SK-N-SH treated with all-trans-retinoic acid at 6 μM for 48 hours (cell line): ENCODE data around the gene PHYHIPL.

Experiments used
- ATAC-seq: fragments of 200-7000 bp; cut with Tn5 transposase; 3 replicates; pipeline ENCODE4 v1.9.1; 2020; ENCODE audit warnings: mild to moderate bottlenecking, moderate library complexity
- ARNTL ChIP-seq: fragments of 450-650 bp; formaldehyde crosslinking; IDR thresholded peaks from 2 replicates; pipeline ENCODE4 v1.5.0; 2020; ENCODE audit warnings: low read depth, mild to moderate bottlenecking, moderate library complexity, borderline replicate concordance
- BACH2 ChIP-seq: fragments of 250-450 bp; sonication (Bioruptor Pico); IDR thresholded peaks from 2 replicates; pipeline ENCODE4 v1.9.0; 2021; ENCODE audit warnings: mild to moderate bottlenecking, borderline replicate concordance
- CSDC2 ChIP-seq: fragments of 250-450 bp; sonication (Bioruptor Pico); IDR thresholded peaks from 2 replicates; pipeline ENCODE4 v1.5.0; 2020; ENCODE audit warnings: mild to moderate bottlenecking, moderate library complexity
- ESRRG ChIP-seq: fragments of 250-450 bp; sonication (Bioruptor Pico); IDR thresholded peaks from 2 replicates; pipeline ENCODE4 v1.6.1; 2021; ENCODE audit warnings: mild to moderate bottlenecking
- GLIS3 ChIP-seq: fragments of 250-450 bp; sonication (Bioruptor Pico); IDR thresholded peaks from 2 replicates; pipeline ENCODE4 v1.5.0; 2020; ENCODE audit warnings: mild to moderate bottlenecking, moderate library complexity
- ISL1 ChIP-seq: fragments of 250-450 bp; sonication (Bioruptor Pico); IDR thresholded peaks from 2 replicates; pipeline ENCODE4 v2.1.2; 2022; ENCODE audit warnings: mild to moderate bottlenecking, moderate library complexity
- OSR1 ChIP-seq: fragments of 250-450 bp; sonication (Bioruptor Pico); IDR thresholded peaks from 2 replicates; pipeline ENCODE4 v1.8.0; 2022; ENCODE audit warnings: moderate library complexity, mild to moderate bottlenecking, inconsistent platforms
- PPARA ChIP-seq: fragments of 250-450 bp; sonication (Bioruptor Pico); IDR thresholded peaks from 2 replicates; pipeline ENCODE4 v1.5.0; 2020; ENCODE audit warnings: mild to moderate bottlenecking, borderline replicate concordance
- RARB ChIP-seq: fragments of 250-450 bp; sonication (Bioruptor Pico); IDR thresholded peaks from 2 replicates; pipeline ENCODE4 v1.8.0; 2021; ENCODE audit warnings: mild to moderate bottlenecking, moderate library complexity
- SNAI2 ChIP-seq: fragments of 250-450 bp; sonication (Bioruptor Pico); IDR thresholded peaks from 2 replicates; pipeline ENCODE4 v1.5.0; 2020; ENCODE audit warnings: mild to moderate bottlenecking, moderate library complexity
- TCF4 ChIP-seq: fragments of 250-450 bp; sonication (Bioruptor Pico); IDR thresholded peaks from 2 replicates; pipeline ENCODE4 v1.8.0; 2021; ENCODE audit warnings: mild to moderate bottlenecking, moderate library complexity, borderline replicate concordance
- TOX ChIP-seq: fragments of 250-450 bp; sonication (Bioruptor Pico); IDR thresholded peaks from 2 replicates; pipeline ENCODE4 v1.8.0; 2021; ENCODE audit warnings: mild to moderate bottlenecking, moderate library complexity, borderline replicate concordance
- TSHZ2 ChIP-seq: fragments of 250-450 bp; sonication (Bioruptor Pico); IDR thresholded peaks from 2 replicates; pipeline ENCODE4 v1.5.0; 2020; ENCODE audit warnings: mild to moderate bottlenecking, moderate library complexity
- ZC3H10 ChIP-seq: fragments of 250-450 bp; sonication (Bioruptor Pico); IDR thresholded peaks from 2 replicates; pipeline ENCODE4 v1.5.1; 2021; ENCODE audit warnings: mild to moderate bottlenecking, moderate library complexity
- ZFP3 ChIP-seq: fragments of 250-450 bp; sonication (Bioruptor Pico); IDR thresholded peaks from 2 replicates; pipeline ENCODE4 v1.5.0; 2020; ENCODE audit warnings: mild to moderate bottlenecking, moderate library complexity
- ZFP30 ChIP-seq: fragments of 450-650 bp; formaldehyde crosslinking; IDR thresholded peaks from 2 replicates; pipeline ENCODE4 v1.5.0; 2022; ENCODE audit warnings: mild to moderate bottlenecking, moderate library complexity
- ZNF565 ChIP-seq: fragments of 450-650 bp; formaldehyde crosslinking; conservative IDR thresholded peaks from 2 replicates; pipeline ENCODE4 v1.5.0; 2020; ENCODE audit warnings: low read depth, mild to moderate bottlenecking, moderate library complexity
- ZNF70 ChIP-seq: fragments of 450-650 bp; formaldehyde crosslinking; IDR thresholded peaks from 2 replicates; pipeline ENCODE4 v1.5.0; 2020; ENCODE audit warnings: mild to moderate bottlenecking, moderate library complexity
- ZNF8 ChIP-seq: fragments of 450-650 bp; formaldehyde crosslinking; IDR thresholded peaks from 2 replicates; pipeline ENCODE4 v1.5.0; 2020; ENCODE audit warnings: mild to moderate bottlenecking, moderate library complexity
- TF ChIP-seq, protein P1 (sequence below): fragments of 250-450 bp; sonication (Bioruptor Pico); IDR thresholded peaks from 2 replicates; pipeline ENCODE4 v1.8.0; 2021; ENCODE audit warnings: low read depth, mild to moderate bottlenecking, moderate library complexity, borderline replicate concordance
- TF ChIP-seq, protein P2 (sequence below): fragments of 250-450 bp; sonication (Bioruptor Pico); IDR thresholded peaks from 2 replicates; pipeline ENCODE4 v1.8.0; 2020; ENCODE audit warnings: mild to moderate bottlenecking, moderate library complexity, borderline replicate concordance
- TF ChIP-seq, protein P3 (sequence below): fragments of 250-450 bp; sonication (Bioruptor Pico); IDR thresholded peaks from 2 replicates; pipeline ENCODE4 v1.5.1; 2020; ENCODE audit warnings: low read depth, mild to moderate bottlenecking, moderate library complexity
- TF ChIP-seq, protein P4 (sequence below): fragments of 250-450 bp; sonication (Bioruptor Pico); IDR thresholded peaks from 2 replicates; pipeline ENCODE4 v1.5.1; 2021; ENCODE audit warnings: mild to moderate bottlenecking, moderate library complexity

The PHYHIPL gene

GRCh38 chr10:59285073-59285472 lies 108.6 kb downstream of the PHYHIPL start:
- no peak for ATAC-seq
- TF ChIP-seq ZC3H10 (CRISPR knock-in tag) (no peak), ISL1 (no peak), TCF4 (CRISPR knock-in tag) (no peak), PPARA (CRISPR knock-in tag) (no peak), ARNTL (CRISPR knock-in tag) (no peak), ZFP30 (CRISPR knock-in tag) (no peak), ZFP3 (CRISPR knock-in tag) (no peak), SNAI2 (no peak), OSR1 (CRISPR knock-in tag) (no peak), BACH2 (CRISPR knock-in tag) (no peak), ZNF8 (CRISPR knock-in tag) (no peak), TSHZ2 (CRISPR knock-in tag) (no peak)
- TF ChIP-seq, protein P1, sequence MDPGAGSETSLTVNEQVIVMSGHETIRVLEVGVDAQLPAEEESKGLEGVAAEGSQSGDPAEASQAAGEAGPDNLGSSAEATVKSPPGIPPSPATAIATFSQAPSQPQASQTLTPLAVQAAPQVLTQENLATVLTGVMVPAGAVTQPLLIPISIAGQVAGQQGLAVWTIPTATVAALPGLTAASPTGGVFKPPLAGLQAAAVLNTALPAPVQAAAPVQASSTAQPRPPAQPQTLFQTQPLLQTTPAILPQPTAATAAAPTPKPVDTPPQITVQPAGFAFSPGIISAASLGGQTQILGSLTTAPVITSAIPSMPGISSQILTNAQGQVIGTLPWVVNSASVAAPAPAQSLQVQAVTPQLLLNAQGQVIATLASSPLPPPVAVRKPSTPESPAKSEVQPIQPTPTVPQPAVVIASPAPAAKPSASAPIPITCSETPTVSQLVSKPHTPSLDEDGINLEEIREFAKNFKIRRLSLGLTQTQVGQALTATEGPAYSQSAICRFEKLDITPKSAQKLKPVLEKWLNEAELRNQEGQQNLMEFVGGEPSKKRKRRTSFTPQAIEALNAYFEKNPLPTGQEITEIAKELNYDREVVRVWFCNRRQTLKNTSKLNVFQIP (CRISPR knock-in tag) = no peak
- TF ChIP-seq, protein P2, sequence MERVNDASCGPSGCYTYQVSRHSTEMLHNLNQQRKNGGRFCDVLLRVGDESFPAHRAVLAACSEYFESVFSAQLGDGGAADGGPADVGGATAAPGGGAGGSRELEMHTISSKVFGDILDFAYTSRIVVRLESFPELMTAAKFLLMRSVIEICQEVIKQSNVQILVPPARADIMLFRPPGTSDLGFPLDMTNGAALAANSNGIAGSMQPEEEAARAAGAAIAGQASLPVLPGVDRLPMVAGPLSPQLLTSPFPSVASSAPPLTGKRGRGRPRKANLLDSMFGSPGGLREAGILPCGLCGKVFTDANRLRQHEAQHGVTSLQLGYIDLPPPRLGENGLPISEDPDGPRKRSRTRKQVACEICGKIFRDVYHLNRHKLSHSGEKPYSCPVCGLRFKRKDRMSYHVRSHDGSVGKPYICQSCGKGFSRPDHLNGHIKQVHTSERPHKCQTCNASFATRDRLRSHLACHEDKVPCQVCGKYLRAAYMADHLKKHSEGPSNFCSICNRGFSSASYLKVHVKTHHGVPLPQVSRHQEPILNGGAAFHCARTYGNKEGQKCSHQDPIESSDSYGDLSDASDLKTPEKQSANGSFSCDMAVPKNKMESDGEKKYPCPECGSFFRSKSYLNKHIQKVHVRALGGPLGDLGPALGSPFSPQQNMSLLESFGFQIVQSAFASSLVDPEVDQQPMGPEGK (CRISPR knock-in tag) = no peak
- TF ChIP-seq, protein P3, sequence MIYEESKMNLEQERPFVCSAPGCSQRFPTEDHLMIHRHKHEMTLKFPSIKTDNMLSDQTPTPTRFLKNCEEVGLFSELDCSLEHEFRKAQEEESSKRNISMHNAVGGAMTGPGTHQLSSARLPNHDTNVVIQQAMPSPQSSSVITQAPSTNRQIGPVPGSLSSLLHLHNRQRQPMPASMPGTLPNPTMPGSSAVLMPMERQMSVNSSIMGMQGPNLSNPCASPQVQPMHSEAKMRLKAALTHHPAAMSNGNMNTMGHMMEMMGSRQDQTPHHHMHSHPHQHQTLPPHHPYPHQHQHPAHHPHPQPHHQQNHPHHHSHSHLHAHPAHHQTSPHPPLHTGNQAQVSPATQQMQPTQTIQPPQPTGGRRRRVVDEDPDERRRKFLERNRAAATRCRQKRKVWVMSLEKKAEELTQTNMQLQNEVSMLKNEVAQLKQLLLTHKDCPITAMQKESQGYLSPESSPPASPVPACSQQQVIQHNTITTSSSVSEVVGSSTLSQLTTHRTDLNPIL (CRISPR knock-in tag) = no peak

GRCh38 chr10:59285848-59286247 lies 109.4 kb downstream of the PHYHIPL start:
- no peak for ATAC-seq
- no peak for TF ChIP-seq GLIS3 (CRISPR knock-in tag)
- TF ChIP-seq ZNF70 (CRISPR knock-in tag) = no peak
- no peak for TF ChIP-seq BACH2 (CRISPR knock-in tag)
- TF ChIP-seq CSDC2 (CRISPR knock-in tag) = no peak
- TF ChIP-seq SNAI2 = no peak
- TF ChIP-seq TCF4 (CRISPR knock-in tag) = no peak
- no peak for TF ChIP-seq ZFP30 (CRISPR knock-in tag)
- no peak for TF ChIP-seq ZNF565 (CRISPR knock-in tag)
- TF ChIP-seq ESRRG = no peak
- no peak for TF ChIP-seq ZNF8 (CRISPR knock-in tag)
- TF ChIP-seq, protein P1 (CRISPR knock-in tag) = no peak
- no peak for TF ChIP-seq TOX (CRISPR knock-in tag)
- TF ChIP-seq ARNTL (CRISPR knock-in tag) = no peak
- TF ChIP-seq, protein P4, sequence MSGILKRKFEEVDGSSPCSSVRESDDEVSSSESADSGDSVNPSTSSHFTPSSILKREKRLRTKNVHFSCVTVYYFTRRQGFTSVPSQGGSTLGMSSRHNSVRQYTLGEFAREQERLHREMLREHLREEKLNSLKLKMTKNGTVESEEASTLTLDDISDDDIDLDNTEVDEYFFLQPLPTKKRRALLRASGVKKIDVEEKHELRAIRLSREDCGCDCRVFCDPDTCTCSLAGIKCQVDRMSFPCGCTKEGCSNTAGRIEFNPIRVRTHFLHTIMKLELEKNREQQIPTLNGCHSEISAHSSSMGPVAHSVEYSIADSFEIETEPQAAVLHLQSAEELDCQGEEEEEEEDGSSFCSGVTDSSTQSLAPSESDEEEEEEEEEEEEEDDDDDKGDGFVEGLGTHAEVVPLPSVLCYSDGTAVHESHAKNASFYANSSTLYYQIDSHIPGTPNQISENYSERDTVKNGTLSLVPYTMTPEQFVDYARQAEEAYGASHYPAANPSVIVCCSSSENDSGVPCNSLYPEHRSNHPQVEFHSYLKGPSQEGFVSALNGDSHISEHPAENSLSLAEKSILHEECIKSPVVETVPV (CRISPR knock-in tag) = no peak
- TF ChIP-seq RARB (CRISPR knock-in tag) = no peak
